Mesendoderm (in vitro differentiated cells): ENCODE results near the gene CADM1.

Experiments used
- DNase-seq: peaks from one replicate; pipeline ENCODE4 v3.0.0; 2013
- H2AK5ac ChIP-seq: 2 replicates; pipeline ENCODE4 v1.6.1; 2013; ENCODE audit warnings: low read length, inconsistent platforms
- H2BK120ac ChIP-seq: 2 replicates; pipeline ENCODE4 v1.6.1; 2013; ENCODE audit warnings: low read depth, mild to moderate bottlenecking, low read length, moderate library complexity, mixed read lengths
- H2BK15ac ChIP-seq: replicated peaks from 2 replicates; pipeline ENCODE4 v1.6.1; 2013; ENCODE audit warnings: low read depth, mild to moderate bottlenecking, moderate library complexity
- H2BK5ac ChIP-seq: 2 replicates; pipeline ENCODE4 v1.6.1; 2013; ENCODE audit warnings: low read length, inconsistent platforms
- H3K18ac ChIP-seq: 2 replicates; pipeline ENCODE4 v1.6.1; 2013; ENCODE audit warnings: mild to moderate bottlenecking, low read length, mixed read lengths
- H3K23ac ChIP-seq: one replicate; pipeline ENCODE4 v1.6.1; 2013; ENCODE audit warnings: low read length
- H3K27ac ChIP-seq: 2 replicates; pipeline ENCODE4 v1.5.1; 2013; ENCODE audit warnings: low read depth, mild to moderate bottlenecking, inconsistent platforms, low read length, moderate library complexity
- H3K27me3 ChIP-seq: 2 replicates; pipeline ENCODE4 v1.6.1; 2013; ENCODE audit warnings: low read length, control low read depth, mild to moderate bottlenecking, inconsistent platforms; ENCODE audit not compliant: insufficient read depth, poor library complexity
- H3K36me3 ChIP-seq: 2 replicates; pipeline ENCODE4 v1.6.1; 2013; ENCODE audit warnings: low read length, inconsistent platforms; ENCODE audit not compliant: control insufficient read depth, insufficient read depth
- H3K4ac ChIP-seq: one replicate; pipeline ENCODE4 v1.6.1; 2013; ENCODE audit warnings: low read depth, mild to moderate bottlenecking, low read length, moderate library complexity
- H3K4me1 ChIP-seq: 2 replicates; pipeline ENCODE4 v1.6.1; 2013; ENCODE audit warnings: low read depth, low read length, inconsistent platforms; ENCODE audit not compliant: control insufficient read depth
- H3K4me2 ChIP-seq: 2 replicates; pipeline ENCODE4 v1.6.1; 2013; ENCODE audit warnings: low read length
- H3K4me3 ChIP-seq: 2 replicates; pipeline ENCODE4 v1.5.1; 2013; ENCODE audit warnings: mild to moderate bottlenecking, low read length
- H3K56ac ChIP-seq: one replicate; pipeline ENCODE4 v1.6.1; 2013; ENCODE audit warnings: low read length
- H3K79me1 ChIP-seq: 2 replicates; pipeline ENCODE4 v1.6.1; 2013; ENCODE audit warnings: low read length, inconsistent platforms
- H3K79me2 ChIP-seq: 2 replicates; pipeline ENCODE4 v1.6.1; 2013; ENCODE audit warnings: mild to moderate bottlenecking, low read length; ENCODE audit not compliant: control insufficient read depth, insufficient read depth
- H3K9ac ChIP-seq: 2 replicates; pipeline ENCODE4 v1.6.1; 2013; ENCODE audit warnings: low read length, inconsistent platforms
- H4K5ac ChIP-seq: one replicate; pipeline ENCODE4 v1.6.1; 2013; ENCODE audit warnings: low read length
- H4K8ac ChIP-seq: one replicate; pipeline ENCODE4 v1.6.1; 2013; ENCODE audit warnings: low read depth, mild to moderate bottlenecking, control low read depth, low read length, moderate library complexity
- WGBS: extraction: QIAGEN DNeasy Blood & Tissue Kit; methylation state at CpG from one replicate; pipeline ENCODE4 v1.1.7; 2013; ENCODE audit warnings: low lambda C conversion rate, missing lambda C conversion rate; ENCODE audit not compliant: insufficient coverage; ENCODE audit errors: extremely low coverage; 5-methylcytosine and 5-hydroxymethylcytosine counted together

Gene CADM1

DNA sequence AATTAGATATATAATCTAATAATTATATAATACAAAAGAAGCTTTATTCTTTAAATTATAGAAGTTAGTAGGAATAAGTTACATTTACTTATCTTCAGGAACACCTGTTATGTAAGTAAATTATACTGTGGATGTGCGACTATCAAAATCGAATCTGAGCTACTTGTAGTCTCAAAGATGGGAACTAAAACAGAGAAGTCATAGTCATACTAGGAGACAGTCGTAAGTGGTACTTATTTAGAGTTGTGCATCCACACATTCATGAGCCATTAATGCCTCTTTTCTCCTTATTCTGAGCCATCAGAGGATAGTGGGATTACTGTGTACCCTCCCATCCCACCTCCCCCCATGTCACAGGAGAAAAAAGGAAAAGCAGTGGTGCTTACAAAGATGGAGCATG is 114.4 kb downstream of the CADM1 start:
- Histone ChIP-seq H3K18ac (no peak overlapping the region), H3K56ac (no peak overlapping the region), H3K4me2 (no peak overlapping the region), H3K79me1 (no peaks in the 10 kb centered on the region), H2BK15ac (no peak overlapping the region), H3K4me1 (peaks cover 2% of the 10 kb centered on the region), H3K36me3 (no peaks in the 10 kb centered on the region), H3K4ac (no peak overlapping the region), H3K4me3 (no peak overlapping the region), H2AK5ac (no peak overlapping the region), H3K9ac (no peak overlapping the region), H3K27me3 (peaks cover 7% of the 10 kb centered on the region), H4K8ac (no peak overlapping the region), H3K27ac (no peak overlapping the region), H4K5ac (no peak overlapping the region), H2BK120ac (no peak overlapping the region), H3K79me2 (no peaks in the 10 kb centered on the region), H3K23ac (no peak overlapping the region), H2BK5ac (no peak overlapping the region)
- no CpG with 5 or more reads among the region's 3 CpGs for WGBS
- no peak for DNase-seq

GRCh38 chr11:115385226-115385625 is 119.0 kb downstream of the CADM1 start:
- no peak overlapping the region for H4K5ac ChIP-seq
- H2AK5ac ChIP-seq, result no peak overlapping the region
- H3K4me1 ChIP-seq, result no peaks in the 10 kb centered on the region
- no peak overlapping the region for H3K4me3 ChIP-seq
- H3K56ac ChIP-seq, result no peak overlapping the region
- no peaks in the 10 kb centered on the region for H3K36me3 ChIP-seq
- no peaks in the 10 kb centered on the region for H3K79me1 ChIP-seq
- H2BK15ac ChIP-seq, result no peak overlapping the region
- no peak overlapping the region for H2BK120ac ChIP-seq
- DNase-seq, result no peak
- H3K27me3 ChIP-seq, result peaks cover 7% of the 10 kb centered on the region
- H2BK5ac ChIP-seq, result no peak overlapping the region
- H3K23ac ChIP-seq, result no peak overlapping the region
- no peak overlapping the region for H3K18ac ChIP-seq
- no peak overlapping the region for H3K9ac ChIP-seq
- H4K8ac ChIP-seq, result no peak overlapping the region
- H3K4ac ChIP-seq, result no peak overlapping the region
- no peak overlapping the region for H3K27ac ChIP-seq
- no peak overlapping the region for H3K4me2 ChIP-seq
- H3K79me2 ChIP-seq, result no peaks in the 10 kb centered on the region

DNA sequence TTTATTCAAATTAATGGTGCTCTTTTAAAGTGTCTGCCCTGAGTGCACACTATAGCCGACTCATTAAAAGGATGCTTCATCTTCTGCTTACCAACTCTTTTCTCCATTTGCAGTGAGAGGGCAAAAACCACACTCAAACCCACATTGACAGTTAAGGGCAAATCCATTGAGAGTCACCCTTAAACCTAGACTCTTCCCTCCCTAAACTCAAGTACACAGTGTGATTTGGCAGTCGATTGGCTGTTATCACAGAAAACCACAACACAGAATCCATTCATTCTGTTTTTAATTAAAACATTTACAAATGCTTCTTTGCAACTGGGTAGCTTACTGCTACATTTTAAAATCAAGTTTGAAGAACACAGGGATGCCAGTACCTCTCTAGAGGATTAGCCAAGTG is 120.0 kb downstream of the CADM1 start:
- Histone ChIP-seq H3K36me3 (no peaks in the 10 kb centered on the region), H2BK15ac (no peak overlapping the region), H4K5ac (no peak overlapping the region), H3K56ac (no peak overlapping the region), H4K8ac (no peak overlapping the region), H3K79me1 (no peaks in the 10 kb centered on the region), H3K4ac (no peak overlapping the region), H3K4me1 (no peaks in the 10 kb centered on the region), H3K4me3 (no peak overlapping the region), H2BK120ac (no peak overlapping the region), H3K23ac (no peak overlapping the region), H3K18ac (no peak overlapping the region), H2AK5ac (no peak overlapping the region), H3K27me3 (peaks cover 4% of the 10 kb centered on the region), H3K4me2 (no peak overlapping the region), H3K79me2 (no peaks in the 10 kb centered on the region), H3K27ac (no peak overlapping the region), H2BK5ac (no peak overlapping the region), H3K9ac (no peak overlapping the region)
- DNase-seq, result no peak
- WGBS, result no CpG with 5 or more reads among the region's 2 CpGs

GRCh38 chr11:115383431-115383830 is 120.8 kb downstream of the CADM1 start:
- Histone ChIP-seq H3K36me3 (no peaks in the 10 kb centered on the region), H2BK5ac (no peak overlapping the region), H3K79me1 (no peaks in the 10 kb centered on the region), H3K79me2 (no peaks in the 10 kb centered on the region), H4K8ac (no peak overlapping the region), H2AK5ac (no peak overlapping the region), H3K4me3 (no peak overlapping the region), H3K27ac (no peak overlapping the region), H3K27me3 (peaks cover 4% of the 10 kb centered on the region), H3K9ac (no peak overlapping the region), H3K4me1 (no peaks in the 10 kb centered on the region), H3K4me2 (no peak overlapping the region), H2BK120ac (no peak overlapping the region), H3K56ac (no peak overlapping the region), H4K5ac (no peak overlapping the region), H3K18ac (no peak overlapping the region), H3K4ac (no peak overlapping the region), H3K23ac (no peak overlapping the region), H2BK15ac (no peak overlapping the region)
- no peak for DNase-seq
- no CpG with 5 or more reads among the region's 3 CpGs for WGBS

DNA sequence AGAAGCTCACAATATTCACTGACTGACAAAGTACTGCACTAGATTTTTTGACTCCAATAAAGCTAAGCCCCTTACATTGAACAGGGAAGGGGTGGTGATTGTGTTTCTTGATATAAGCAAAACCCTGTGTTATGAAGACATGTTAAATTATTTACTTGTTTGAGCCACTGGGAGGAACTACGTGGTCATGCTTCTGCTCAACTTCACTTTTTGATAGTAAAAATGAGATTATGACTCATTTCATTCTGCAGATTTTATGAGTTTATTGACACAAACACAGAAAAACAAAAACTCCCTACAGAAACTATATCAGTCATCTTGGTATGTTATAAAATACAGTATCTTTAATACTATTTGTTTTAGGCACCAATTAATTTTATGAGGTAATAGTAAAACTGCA is 124.7 kb downstream of the CADM1 start:
- Histone ChIP-seq H4K5ac (no peak overlapping the region), H2AK5ac (no peak overlapping the region), H2BK120ac (no peak overlapping the region), H3K79me2 (no peaks in the 10 kb centered on the region), H3K36me3 (no peaks in the 10 kb centered on the region), H4K8ac (no peak overlapping the region), H2BK5ac (no peak overlapping the region), H3K9ac (no peak overlapping the region), H2BK15ac (no peak overlapping the region), H3K23ac (no peak overlapping the region), H3K27ac (no peak overlapping the region), H3K4me2 (no peak overlapping the region), H3K4ac (no peak overlapping the region), H3K18ac (no peak overlapping the region), H3K4me1 (no peaks in the 10 kb centered on the region), H3K56ac (no peak overlapping the region), H3K27me3 (no peaks in the 10 kb centered on the region), H3K4me3 (no peak overlapping the region), H3K79me1 (no peaks in the 10 kb centered on the region)
- no peak for DNase-seq
- WGBS, result no CpG with 5 or more reads among the region's 1 CpG

DNA sequence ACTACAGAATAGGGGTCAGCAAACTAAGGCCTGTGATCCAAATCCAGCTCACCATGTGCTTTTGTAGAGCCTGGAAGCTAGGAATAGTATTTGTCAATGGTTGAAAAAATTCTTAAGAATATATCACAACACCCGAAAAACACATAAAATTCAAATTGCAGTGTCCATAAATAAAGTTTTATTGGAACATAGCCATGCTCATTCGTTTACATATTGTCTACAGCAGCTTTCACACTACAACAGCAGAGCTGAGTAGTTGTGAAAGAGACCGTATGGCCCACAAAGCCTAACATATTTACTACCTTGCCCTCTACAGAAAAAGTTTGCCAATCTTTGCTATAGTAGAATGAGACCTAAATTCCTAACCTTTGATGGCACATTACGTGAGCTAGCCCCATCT is 125.7 kb downstream of the CADM1 start:
- Histone ChIP-seq H3K4me1 (no peaks in the 10 kb centered on the region), H3K27ac (no peak overlapping the region)

More for the DNA sequence above, 125.7 kb downstream of the CADM1 start:
- DNase-seq, result no peak
- H3K23ac ChIP-seq, result no peak overlapping the region
- no peaks in the 10 kb centered on the region for H3K79me1 ChIP-seq
- no peak overlapping the region for H2BK15ac ChIP-seq
- no peak overlapping the region for H3K9ac ChIP-seq
- no peak overlapping the region for H3K56ac ChIP-seq
- H4K5ac ChIP-seq, result no peak overlapping the region
- no peak overlapping the region for H2BK120ac ChIP-seq
- H3K36me3 ChIP-seq, result no peaks in the 10 kb centered on the region
- H3K4me3 ChIP-seq, result no peak overlapping the region
- no peak overlapping the region for H3K4me2 ChIP-seq
- H3K18ac ChIP-seq, result no peak overlapping the region
- no peaks in the 10 kb centered on the region for H3K27me3 ChIP-seq
- no peak overlapping the region for H4K8ac ChIP-seq
- H2BK5ac ChIP-seq, result no peak overlapping the region
- H3K79me2 ChIP-seq, result no peaks in the 10 kb centered on the region
- no peak overlapping the region for H3K4ac ChIP-seq
- no CpG with 5 or more reads among the region's 4 CpGs for WGBS
- H2AK5ac ChIP-seq, result no peak overlapping the region
